ENCODE measurements around the gene ATRX. TPM values are rescaled to one million over a fixed set of nuclear protein-coding genes. Genes with fewer than 3 reads are reported as not detected.

Gene ATRX
- polyA plus RNA-seq, 1 donor from 2014 or later: 64.0 TPM

DNA sequence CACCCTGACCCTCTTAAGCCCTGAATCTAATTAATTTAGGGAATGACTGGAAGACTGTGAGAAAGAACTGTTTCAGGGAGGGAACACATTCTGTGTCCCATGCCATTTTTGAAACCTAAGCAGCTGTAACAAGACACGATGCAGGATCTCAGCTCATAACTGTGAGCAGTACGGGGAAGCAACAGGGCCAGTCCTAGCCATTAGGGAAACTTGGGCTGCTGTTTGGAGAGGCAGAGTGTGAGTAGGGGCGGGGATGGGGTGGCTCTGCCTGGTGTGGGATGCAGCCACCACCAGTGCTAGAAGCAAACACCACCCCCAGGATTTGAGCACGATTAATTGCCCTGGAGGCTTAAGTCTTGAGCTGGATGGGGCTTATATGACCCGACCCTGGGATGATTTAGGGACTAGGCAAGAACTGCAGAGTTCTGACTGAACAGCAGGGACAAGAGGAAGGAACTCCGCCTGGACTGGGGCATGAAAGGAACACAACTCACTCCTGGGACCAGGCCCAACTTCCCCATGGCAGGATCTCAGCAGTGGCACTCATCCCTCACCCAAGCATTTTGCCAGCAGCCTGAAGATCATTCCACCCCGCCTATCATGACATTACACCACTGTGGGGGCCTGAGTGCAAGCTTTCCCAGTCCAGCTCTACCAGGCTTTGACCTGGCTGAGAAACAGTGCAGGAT lies 43.1 kb downstream of the ATRX start:
- H3K9ac ChIP-seq (ENCODE audit: low read length): no peak overlapping the region
- H3F3A ChIP-seq (ENCODE audit: insufficient read depth, low read length, poor library complexity, severe bottlenecking): no peaks in the 10 kb centered on the region
- no peak for TF ChIP-seq POLR2AphosphoS5 (IDR thresholded peaks at IDR 0.05)
- TF ChIP-seq RAD21 (conservative IDR thresholded peaks at IDR 0.05): no peak
- TF ChIP-seq MXI1 (conservative IDR thresholded peaks at IDR 0.05; ENCODE audit: poor library complexity, severe bottlenecking): no peak
- no peak for TF ChIP-seq SMC3 (conservative IDR thresholded peaks at IDR 0.05; ENCODE audit: poor library complexity)
- TF ChIP-seq EZH2 (IDR thresholded peaks at IDR 0.05; ENCODE audit: borderline replicate concordance, insufficient read depth, low read length, poor library complexity, severe bottlenecking): no peak
- TF ChIP-seq EP300 (conservative IDR thresholded peaks at IDR 0.05; ENCODE audit: poor library complexity, severe bottlenecking): no peak
- no peak for TF ChIP-seq TAF1 (IDR thresholded peaks at IDR 0.05; ENCODE audit: low read depth)
- TF ChIP-seq, protein P1, sequence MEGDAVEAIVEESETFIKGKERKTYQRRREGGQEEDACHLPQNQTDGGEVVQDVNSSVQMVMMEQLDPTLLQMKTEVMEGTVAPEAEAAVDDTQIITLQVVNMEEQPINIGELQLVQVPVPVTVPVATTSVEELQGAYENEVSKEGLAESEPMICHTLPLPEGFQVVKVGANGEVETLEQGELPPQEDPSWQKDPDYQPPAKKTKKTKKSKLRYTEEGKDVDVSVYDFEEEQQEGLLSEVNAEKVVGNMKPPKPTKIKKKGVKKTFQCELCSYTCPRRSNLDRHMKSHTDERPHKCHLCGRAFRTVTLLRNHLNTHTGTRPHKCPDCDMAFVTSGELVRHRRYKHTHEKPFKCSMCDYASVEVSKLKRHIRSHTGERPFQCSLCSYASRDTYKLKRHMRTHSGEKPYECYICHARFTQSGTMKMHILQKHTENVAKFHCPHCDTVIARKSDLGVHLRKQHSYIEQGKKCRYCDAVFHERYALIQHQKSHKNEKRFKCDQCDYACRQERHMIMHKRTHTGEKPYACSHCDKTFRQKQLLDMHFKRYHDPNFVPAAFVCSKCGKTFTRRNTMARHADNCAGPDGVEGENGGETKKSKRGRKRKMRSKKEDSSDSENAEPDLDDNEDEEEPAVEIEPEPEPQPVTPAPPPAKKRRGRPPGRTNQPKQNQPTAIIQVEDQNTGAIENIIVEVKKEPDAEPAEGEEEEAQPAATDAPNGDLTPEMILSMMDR (IDR thresholded peaks at IDR 0.05; ENCODE audit: poor library complexity, severe bottlenecking): no peak
- no peak for TF ChIP-seq REST (IDR thresholded peaks at IDR 0.05; ENCODE audit: borderline replicate concordance)
- H3K27me3 ChIP-seq (ENCODE audit: insufficient read depth, low read depth, low read length): no peaks in the 10 kb centered on the region
- no peak overlapping the region for H3K4me2 ChIP-seq (ENCODE audit: low read length)
- no peaks in the 10 kb centered on the region for H3K9me2 ChIP-seq (ENCODE audit: insufficient read depth, low read length)
- H4K20me1 ChIP-seq (ENCODE audit: insufficient read depth): no peaks in the 10 kb centered on the region
- H3K27ac ChIP-seq (ENCODE audit: low read length): no peak overlapping the region
- peaks cover 25% of the 10 kb centered on the region for H3K79me2 ChIP-seq (replicated peaks; ENCODE audit: insufficient read depth, low read length)
- no peaks in the 10 kb centered on the region for H3K9me3 ChIP-seq (ENCODE audit: low read length)
- no peak overlapping the region for H3K4me3 ChIP-seq (ENCODE audit: low read length)
- H3K36me3 ChIP-seq (ENCODE audit: insufficient read depth, low read length): no peaks in the 10 kb centered on the region
- no peak overlapping the region for H2AFZ ChIP-seq (ENCODE audit: low read depth, low read length)

DNA sequence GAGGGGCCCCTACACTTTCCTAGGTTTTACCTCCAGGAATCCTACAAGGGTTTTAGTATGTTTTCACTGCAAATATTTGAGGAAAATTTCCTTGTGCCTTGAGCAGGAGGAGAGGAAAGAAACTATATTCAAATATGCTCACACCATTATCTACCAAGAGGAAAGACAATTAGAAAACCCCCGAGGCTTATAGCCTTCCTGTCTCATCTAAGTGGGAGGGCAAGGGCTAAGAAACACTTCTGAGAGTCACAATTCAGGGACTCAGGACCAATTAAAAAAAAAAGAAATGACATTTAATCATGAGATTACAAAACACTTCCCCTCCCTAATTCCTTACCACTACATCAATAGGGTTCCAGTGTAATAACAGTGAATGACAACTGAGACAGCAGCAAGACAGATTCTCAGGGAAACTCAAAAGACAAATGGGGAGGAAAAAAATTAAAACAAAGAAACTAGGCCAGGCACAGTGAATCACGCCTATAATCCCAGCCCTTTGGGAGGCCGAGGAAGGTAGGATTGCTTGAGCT lies 45.6 kb downstream of the ATRX start:
- TF ChIP-seq POLR2AphosphoS5 (IDR thresholded peaks at IDR 0.05): no peak
- TF ChIP-seq EP300 (conservative IDR thresholded peaks at IDR 0.05; ENCODE audit: poor library complexity, severe bottlenecking): no peak
- no peak for TF ChIP-seq REST (IDR thresholded peaks at IDR 0.05; ENCODE audit: borderline replicate concordance)
- no peak for TF ChIP-seq MXI1 (conservative IDR thresholded peaks at IDR 0.05; ENCODE audit: poor library complexity, severe bottlenecking)
- TF ChIP-seq EZH2 (IDR thresholded peaks at IDR 0.05; ENCODE audit: borderline replicate concordance, insufficient read depth, low read length, poor library complexity, severe bottlenecking): no peak
- no peak for TF ChIP-seq SMC3 (conservative IDR thresholded peaks at IDR 0.05; ENCODE audit: poor library complexity)
- TF ChIP-seq TAF1 (IDR thresholded peaks at IDR 0.05; ENCODE audit: low read depth): no peak
- TF ChIP-seq RAD21 (conservative IDR thresholded peaks at IDR 0.05): no peak
- TF ChIP-seq, protein P1 (IDR thresholded peaks at IDR 0.05; ENCODE audit: poor library complexity, severe bottlenecking): no peak
- Histone ChIP-seq H3K27me3 (ENCODE audit: insufficient read depth, low read depth, low read length) (no peaks in the 10 kb centered on the region), H3K4me3 (ENCODE audit: low read length) (no peak overlapping the region), H2AFZ (ENCODE audit: low read depth, low read length) (no peak overlapping the region), H3K9me3 (ENCODE audit: low read length) (no peaks in the 10 kb centered on the region), H3K9me2 (ENCODE audit: insufficient read depth, low read length) (no peaks in the 10 kb centered on the region), H4K20me1 (ENCODE audit: insufficient read depth) (no peaks in the 10 kb centered on the region), H3K36me3 (ENCODE audit: insufficient read depth, low read length) (no peaks in the 10 kb centered on the region), H3F3A (ENCODE audit: insufficient read depth, low read length, poor library complexity, severe bottlenecking) (no peaks in the 10 kb centered on the region), H3K79me2 (replicated peaks; ENCODE audit: insufficient read depth, low read length) (peaks cover 22% of the 10 kb centered on the region), H3K4me2 (ENCODE audit: low read length) (no peak overlapping the region), H3K27ac (ENCODE audit: low read length) (no peak overlapping the region), H3K9ac (ENCODE audit: low read length) (no peak overlapping the region)
